HG03025 (cell line): ENCODE results near the gene EIF4EBP2.
A peak's percentile ranks its signal among the peaks of the same experiment; 100 is the strongest.

Experiments used
- ATAC-seq: cut with Tn5 transposase; IDR thresholded peaks from one replicate; pipeline ENCODE4 v1.9.1; 2021; ENCODE audit warnings: mild to moderate bottlenecking, moderate library complexity; ENCODE audit not compliant: unreplicated experiment, low FRiP score

EIF4EBP2 gene

GRCh38 chr10:70376436-70377378 lies 27.2 kb upstream of the EIF4EBP2 start:
- no peak for ATAC-seq

- no peak for ATAC-seq
Measured at GRCh38 chr10:70378122-70378521, 25.8 kb upstream of the EIF4EBP2 start.

GRCh38 chr10:70379581-70380176 lies 24.3 kb upstream of the EIF4EBP2 start:
- ATAC-seq: no peak

- no peak for ATAC-seq
Measured at GRCh38 chr10:70380350-70381135, 23.4 kb upstream of the EIF4EBP2 start.

GRCh38 chr10:70381471-70382421 lies 22.2 kb upstream of the EIF4EBP2 start:
- ATAC-seq: peak; percentile 51

- no peak for ATAC-seq
Measured at GRCh38 chr10:70391654-70392053, 12.3 kb upstream of the EIF4EBP2 start.

- ATAC-seq: no peak
Measured at GRCh38 chr10:70396140-70396539, 7.8 kb upstream of the EIF4EBP2 start.

- no peak for ATAC-seq
Measured at GRCh38 chr10:70399177-70399576, 4.8 kb upstream of the EIF4EBP2 start.

GRCh38 chr10:70403483-70404035 lies 386 bp upstream of the EIF4EBP2 start:
- ATAC-seq: no peak

- no peak for ATAC-seq
Measured at GRCh38 chr10:70404787-70405036, 767 bp downstream of the EIF4EBP2 start.

- no peak for ATAC-seq
Measured at GRCh38 chr10:70405037-70405824, 1.3 kb downstream of the EIF4EBP2 start.

- no peak for ATAC-seq
Measured at GRCh38 chr10:70409772-70410171, 5.8 kb downstream of the EIF4EBP2 start.

- no peak for ATAC-seq
Measured at GRCh38 chr10:70410608-70411007, 6.7 kb downstream of the EIF4EBP2 start.

- ATAC-seq: no peak
Measured at GRCh38 chr10:70412356-70412755, 8.4 kb downstream of the EIF4EBP2 start.

- ATAC-seq: no peak
Measured at GRCh38 chr10:70417568-70417967, 13.6 kb downstream of the EIF4EBP2 start.

- no peak for ATAC-seq
Measured at GRCh38 chr10:70418229-70418628, 14.3 kb downstream of the EIF4EBP2 start.

- ATAC-seq: no peak
Measured at GRCh38 chr10:70418713-70419112, 14.8 kb downstream of the EIF4EBP2 start.

- no peak for ATAC-seq
Measured at GRCh38 chr10:70424320-70424719, 20.4 kb downstream of the EIF4EBP2 start.

GRCh38 chr10:70425096-70425495 lies 21.2 kb downstream of the EIF4EBP2 start:
- no peak for ATAC-seq
